CD4-positive, alpha-beta T cell treated with Interleukin-17A for 1 hour (primary cell): ENCODE data around the gene AZIN2.
A peak's percentile ranks its signal among the peaks of the same experiment; 100 is the strongest.
"Not testable (repeated sequence)": the region's sequence is repeated elsewhere in the genome, so short reads cannot be mapped to it uniquely, and the experiment has no call there.

ENCODE experiments used
- DNase-seq: peaks from one replicate; pipeline ENCODE4 v3.0.0-alpha.2; 2020

The AZIN2 gene

DNA sequence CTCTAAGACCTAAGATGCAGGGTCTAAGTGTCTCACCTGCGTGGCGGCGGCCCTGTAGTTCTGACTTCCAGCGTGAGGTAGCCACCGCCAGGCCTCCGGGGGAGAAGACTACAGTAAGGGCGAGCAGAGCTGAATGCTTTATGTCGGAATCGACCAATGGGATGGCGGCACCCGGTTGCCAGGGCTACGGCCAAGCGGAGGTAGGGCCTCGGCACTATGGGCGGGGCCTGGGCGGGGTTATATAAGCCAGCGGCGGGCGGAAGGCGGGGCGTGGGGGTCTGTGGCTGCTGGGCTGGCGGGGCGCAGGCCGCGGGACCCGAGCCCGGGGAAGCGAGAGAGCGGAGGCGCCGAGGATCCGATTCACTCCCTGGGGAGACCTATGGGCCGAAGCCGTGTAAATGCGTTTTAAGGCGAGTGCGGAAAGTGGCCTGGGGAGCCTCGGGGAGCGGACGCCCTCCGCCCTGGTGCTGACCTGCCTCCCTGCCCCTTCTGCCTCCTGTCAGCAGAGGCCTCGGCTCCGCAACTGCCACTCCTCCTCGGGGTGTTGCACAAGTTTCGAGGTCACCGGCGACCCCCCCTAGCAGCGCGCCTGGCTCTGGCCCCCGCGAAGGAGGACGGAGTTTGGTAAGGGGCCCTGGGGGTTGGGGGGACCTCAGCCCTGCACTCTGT is at the start of gene AZIN2:
Gene AZIN2 (plus strand): TSS at position 269 of the 669 bp plus-strand sequence. CDS start 1,097 bp downstream, outside the sequence.
- peak; percentile 97 for DNase-seq

DNA sequence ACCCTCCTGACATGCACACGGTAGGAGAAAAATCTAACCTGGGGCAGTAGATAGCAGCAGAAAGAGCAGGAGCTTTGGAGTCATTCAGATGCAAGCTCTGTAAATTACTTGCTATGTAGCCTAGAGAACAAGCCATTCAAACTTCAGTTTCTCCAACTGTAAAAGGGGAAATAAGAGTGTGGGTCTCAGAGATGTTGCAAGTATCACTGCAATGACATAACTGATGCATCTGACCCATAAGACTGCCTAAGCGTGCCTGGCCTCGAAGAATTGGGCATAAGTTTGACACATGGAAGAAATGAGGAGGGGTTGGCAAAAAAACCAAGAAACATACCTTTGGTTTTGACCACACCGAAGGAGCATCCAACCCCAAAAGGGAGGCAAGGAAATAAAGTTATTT is 49.4 kb upstream of the AZIN2 start:
- DNase-seq, result no peak

DNA sequence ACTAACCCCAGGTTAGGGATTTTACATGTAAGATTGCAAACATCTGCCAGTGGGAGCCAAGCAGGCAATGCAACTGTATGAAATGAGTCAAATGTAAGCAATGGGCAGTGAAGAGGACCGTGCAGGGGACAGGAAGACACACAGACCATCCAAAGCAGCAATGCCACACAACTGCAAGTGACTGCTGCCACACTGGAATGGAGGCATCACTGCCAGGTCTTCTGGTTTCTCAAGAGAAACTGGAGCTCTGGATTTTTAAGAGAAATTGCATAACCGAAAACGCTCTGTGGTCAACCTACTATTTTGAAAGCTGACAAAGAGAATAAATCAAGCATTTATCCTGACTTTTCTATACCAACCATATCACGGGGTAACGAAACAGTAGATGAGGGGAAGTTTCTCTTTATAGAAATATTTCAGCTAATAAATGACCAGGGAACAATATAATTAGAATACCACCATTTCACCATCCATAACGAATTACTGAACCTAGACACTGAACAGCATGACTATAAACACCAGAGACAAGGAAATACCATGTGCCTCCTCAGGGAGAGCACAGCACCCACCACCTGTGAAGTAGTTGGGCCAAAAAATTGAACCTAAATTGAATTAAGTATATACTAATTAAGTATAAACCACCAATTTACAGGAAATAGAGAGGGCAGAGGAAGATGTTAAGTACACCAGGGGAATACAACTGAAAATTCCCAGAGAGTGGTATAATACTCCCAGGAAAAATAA is 48.7 kb upstream of the AZIN2 start:
- DNase-seq, result no peak

DNA sequence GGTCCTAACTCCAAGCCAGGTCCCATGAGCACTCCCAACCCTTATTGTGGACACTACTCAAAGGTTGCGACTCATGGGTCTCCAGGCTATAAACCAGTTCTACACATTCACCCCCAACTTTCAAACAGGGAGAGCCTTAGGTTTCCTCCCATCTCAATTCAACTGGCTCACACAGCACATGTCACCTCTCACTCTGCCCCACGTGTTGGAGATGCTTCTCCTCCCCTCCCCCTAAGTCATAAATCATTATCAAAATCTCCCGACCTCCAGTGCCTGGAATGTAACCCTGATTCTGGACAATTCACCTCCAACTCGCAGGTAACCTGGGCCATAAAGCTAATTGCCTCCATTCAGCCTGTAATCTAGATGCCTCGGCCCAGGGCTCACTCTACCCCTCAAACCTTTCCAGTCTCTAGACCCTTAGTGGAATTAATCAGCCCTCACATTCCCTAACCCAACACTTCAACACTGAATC is 44.9 kb upstream of the AZIN2 start:
- no peak for DNase-seq

GRCh38 chr1:33036526-33037503 is 44.1 kb upstream of the AZIN2 start, which contains the start of gene AK2:
Gene AK2, minus strand, starts transcription at chr1:33036883. Its CDS starts 55 bp downstream, at chr1:33036828.
- DNase-seq, result peak; percentile 96

DNA sequence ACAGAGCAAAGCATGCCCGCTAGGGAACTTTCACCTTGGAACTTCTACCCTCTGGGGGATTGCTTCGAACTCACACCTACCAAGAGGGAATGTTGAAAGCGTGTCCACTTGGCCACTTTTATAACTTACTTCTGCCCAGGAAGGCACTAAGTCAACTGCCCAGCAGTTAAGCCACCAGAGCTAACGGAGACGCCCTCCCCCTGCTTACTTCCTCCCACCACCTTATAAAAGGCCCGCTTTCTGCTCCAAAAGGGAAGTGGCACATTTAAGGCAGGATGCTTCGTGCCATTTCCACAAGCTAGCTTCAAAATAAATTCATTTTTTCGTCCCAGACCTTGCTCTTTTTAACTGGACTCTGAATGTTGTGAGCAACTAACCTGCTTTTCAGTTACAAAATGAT is 41.1 kb upstream of the AZIN2 start:
- DNase-seq, result no peak

- DNase-seq, result no peak
Measured at GRCh38 chr1:33041026-33041425, 39.9 kb upstream of the AZIN2 start.

DNA sequence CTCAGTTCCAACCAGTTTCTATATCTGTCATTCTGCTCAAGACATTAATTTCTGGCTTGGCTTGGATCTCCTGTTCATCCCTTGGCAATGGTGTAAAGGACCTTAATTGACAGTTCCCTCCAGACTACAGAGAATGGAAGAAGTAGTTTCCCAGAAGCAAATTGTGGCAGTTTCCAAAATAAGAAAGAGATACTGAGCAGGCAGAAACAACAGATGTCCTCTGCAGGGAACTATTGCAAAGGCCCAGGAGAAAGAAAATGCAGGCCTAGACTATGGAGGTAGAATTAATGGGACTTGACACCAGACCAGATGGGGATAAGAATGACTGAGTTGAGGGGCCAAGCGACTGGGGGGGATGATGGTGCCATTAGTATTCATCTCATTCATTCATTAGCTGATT is 38.1 kb upstream of the AZIN2 start:
- DNase-seq, result no peak

DNA sequence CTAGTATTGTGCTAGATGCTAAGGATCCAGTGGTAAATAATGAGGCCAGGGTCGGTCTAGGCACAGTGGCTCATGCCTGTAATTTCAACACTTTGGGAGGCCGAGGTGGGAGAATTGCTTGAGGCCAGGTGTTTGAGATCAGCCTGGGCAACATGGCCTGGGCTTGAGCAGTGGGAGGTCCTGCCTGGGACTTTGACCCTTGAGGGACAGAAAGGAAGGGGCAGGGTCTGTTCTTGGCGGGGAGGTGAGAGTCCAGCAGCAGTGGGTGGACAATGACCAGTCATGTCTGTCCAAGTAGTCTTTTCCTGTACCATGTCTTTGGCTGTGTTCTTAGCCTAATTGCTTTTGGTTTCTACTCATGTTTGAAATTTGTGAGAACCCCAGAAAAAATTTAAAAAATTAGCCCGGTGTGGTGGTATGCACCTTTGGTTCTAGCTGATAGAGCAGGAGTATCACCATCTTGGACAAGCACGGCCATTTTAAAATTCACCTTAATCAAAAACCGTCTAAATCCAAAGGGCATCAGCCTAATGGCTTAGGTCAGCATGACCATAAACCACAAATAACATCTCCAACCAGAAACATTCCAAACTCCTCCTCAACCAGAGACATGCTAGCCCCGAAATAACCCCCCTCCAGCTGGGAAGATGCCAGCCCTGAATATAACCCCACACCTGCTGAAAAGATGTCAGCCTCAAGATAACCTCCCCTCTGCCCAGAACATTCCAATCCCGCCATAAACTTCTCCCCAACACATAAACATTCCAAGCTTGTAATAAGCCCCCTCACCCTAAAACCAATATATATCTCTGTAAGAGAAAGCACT is 37.5 kb upstream of the AZIN2 start:
- DNase-seq, result no peak

- DNase-seq, result no peak
Measured at GRCh38 chr1:33045246-33045645, 35.7 kb upstream of the AZIN2 start.

- DNase-seq, result peak; percentile 56
Measured at GRCh38 chr1:33045814-33046213, 35.1 kb upstream of the AZIN2 start.

- not testable (repeated sequence) for DNase-seq
Measured at GRCh38 chr1:33046234-33046633, 34.7 kb upstream of the AZIN2 start.

DNA sequence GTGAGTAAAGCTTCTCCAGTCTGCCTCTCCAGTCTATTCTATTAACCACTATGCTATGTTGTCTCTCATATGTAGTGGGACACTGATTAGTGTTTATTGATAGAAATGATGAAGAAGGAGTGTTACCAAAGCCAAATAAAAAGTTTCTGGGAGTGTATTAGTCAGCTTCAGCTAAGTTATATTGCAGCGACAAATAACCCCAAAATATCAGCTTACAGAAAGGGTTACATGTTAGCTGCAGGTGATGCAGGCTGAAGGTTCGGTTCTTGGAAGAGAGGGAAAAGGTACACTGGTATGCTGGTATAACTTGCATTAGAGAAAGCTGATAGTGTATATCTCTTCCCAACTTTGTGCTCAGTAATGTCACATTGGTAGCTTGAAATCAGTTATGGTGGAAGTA is 33.7 kb upstream of the AZIN2 start:
- no peak for DNase-seq

DNA sequence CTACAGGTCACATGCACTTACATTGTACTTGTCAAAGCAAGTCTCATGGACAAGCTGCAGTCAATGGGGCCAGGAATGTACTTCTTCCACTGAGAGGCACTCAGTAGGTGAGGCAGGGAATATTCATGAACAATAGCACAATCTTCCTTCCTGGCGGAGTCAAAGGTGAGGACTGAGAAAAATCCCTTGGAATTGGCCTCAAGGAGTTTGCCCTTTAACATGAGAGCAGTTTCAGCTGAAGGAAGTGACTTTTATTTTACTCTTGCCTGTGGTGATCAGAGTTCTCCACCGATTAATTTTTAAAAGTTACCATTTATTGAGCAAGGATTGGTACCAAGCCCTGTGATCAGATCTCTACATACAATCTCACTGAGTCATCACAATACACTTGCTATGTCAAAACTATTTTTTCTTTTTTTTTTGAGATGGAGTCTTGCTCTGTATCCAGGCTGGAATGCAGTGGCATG is 33.1 kb upstream of the AZIN2 start:
- no peak for DNase-seq

DNA sequence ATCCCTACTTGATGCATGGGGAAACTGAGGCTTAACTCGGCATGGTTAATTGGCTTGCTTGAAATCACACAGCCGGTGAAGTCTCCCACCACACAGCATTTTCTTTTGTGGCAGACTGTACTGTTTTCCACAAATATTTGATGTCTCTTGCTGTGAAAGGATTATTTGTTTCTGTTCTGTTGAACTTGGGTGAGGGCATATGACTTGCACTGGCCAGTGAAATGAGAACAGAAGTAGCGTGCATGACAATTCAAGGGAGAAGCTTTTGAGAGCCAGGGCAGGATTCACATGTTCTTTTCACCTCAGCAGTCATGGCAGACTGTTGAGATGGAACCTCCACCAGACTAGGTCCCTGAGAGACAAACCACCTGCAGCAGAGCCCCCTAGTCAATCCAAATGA is 32.5 kb upstream of the AZIN2 start:
- DNase-seq, result no peak

GRCh38 chr1:33049371-33049770 is 31.6 kb upstream of the AZIN2 start:
- DNase-seq, result no peak

DNA sequence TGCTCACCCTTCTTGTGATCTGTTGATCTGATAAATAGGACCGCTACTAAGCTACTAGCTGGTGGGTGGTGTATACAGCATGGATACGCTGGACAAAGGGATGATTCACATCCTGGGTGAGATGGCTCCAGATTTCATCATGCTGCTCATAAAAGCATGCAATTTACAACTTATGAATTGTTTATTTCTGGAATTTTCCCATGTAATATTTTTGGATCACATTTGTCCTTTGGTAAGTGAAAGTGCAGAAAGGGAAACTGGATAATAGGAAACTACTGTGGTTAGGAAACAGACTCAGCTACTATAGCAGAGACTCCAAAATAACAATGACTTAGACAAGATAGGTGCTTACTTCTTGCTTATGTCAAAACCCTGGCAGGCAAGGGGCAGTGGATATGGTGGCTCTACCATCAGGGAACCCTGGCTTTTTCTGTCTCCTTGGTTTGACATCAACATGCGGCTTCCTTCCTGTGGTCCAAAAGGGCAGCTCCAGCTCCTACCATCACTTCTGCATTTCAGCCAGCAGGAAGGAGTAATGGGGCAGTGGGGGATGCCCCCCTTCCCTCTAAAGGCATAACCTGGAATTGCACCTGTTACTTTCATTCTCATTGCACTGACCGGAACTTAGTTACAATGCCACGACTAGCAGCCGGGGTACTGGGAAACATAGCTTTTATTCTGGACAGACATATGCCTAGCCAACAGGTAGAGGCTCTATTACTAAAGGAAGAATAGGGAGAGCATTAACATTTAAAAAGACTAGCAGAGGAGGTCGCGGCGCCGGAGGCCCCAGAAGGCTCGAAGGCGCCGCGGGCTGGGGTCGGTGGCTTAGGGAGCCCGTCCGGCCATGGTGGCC is 30.5 kb upstream of the AZIN2 start:
- DNase-seq, result no peak

- DNase-seq, result peak; percentile 54
Measured at GRCh38 chr1:33055210-33056008, 25.5 kb upstream of the AZIN2 start.

- DNase-seq, result no peak
Measured at GRCh38 chr1:33056426-33056825, 24.5 kb upstream of the AZIN2 start.

DNA sequence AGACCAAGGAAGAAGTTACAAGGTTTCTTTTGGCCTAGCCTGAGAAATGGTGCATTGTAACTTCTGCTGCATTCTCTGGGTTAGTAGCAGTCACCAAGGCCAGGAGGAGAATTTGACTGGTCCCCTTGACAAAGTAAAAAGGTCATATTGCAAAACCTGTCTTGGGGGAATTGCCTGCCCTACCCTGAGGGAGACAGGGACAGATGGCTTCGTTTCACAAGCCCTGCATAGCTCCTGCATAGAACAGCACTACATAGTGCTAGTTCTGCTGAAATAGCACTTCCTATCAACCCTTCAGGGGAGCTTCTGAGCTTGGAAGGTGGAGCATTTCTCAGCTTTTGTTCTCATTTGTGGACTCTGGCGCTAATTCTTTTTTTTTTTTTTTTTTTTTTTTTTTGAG is 23.9 kb upstream of the AZIN2 start:
- no peak for DNase-seq
